HG03139 (cell line): Measurements from ENCODE around the gene ZNF385A.

ENCODE experiments used
- ATAC-seq: cut with Tn5 transposase; IDR thresholded peaks from one replicate; pipeline ENCODE4 v1.9.1; 2021; ENCODE audit not compliant: unreplicated experiment

ZNF385A gene

DNA sequence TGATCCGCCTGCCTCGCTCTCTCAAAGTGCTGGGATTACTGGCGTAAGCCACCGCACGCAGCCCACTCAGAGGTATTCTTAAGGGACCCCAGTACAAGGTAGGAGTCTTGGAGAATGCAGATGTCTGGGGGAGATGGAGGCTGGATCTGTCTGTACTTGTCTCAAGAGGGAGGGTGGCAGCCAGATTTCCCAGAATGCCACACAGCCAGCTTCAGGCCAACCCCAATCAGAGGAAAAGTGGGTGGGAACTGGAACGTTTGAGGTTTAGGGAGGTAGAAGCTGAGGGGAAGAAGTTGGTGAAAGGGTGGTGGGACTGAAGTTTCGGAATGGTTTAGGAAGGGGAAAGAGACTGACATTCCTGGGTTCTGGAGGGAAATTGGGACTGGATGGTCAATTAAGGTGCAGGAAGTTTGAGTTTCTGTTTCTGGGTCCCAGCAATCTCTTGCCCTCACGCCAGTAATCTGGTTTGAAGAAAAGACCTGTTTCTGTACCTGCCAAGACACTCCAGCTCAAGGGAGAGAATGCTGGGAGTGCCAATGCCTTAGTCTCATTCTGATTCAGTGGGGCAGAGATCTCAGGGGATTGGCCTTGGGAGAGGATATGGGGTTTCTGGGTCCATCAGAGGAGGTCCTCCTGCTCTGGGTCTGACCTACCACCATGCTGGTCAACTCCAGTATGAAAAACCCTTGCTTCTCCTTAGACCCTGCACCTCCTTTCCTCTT is 8.1 kb upstream of the ZNF385A start:
- ATAC-seq, result no peak

DNA sequence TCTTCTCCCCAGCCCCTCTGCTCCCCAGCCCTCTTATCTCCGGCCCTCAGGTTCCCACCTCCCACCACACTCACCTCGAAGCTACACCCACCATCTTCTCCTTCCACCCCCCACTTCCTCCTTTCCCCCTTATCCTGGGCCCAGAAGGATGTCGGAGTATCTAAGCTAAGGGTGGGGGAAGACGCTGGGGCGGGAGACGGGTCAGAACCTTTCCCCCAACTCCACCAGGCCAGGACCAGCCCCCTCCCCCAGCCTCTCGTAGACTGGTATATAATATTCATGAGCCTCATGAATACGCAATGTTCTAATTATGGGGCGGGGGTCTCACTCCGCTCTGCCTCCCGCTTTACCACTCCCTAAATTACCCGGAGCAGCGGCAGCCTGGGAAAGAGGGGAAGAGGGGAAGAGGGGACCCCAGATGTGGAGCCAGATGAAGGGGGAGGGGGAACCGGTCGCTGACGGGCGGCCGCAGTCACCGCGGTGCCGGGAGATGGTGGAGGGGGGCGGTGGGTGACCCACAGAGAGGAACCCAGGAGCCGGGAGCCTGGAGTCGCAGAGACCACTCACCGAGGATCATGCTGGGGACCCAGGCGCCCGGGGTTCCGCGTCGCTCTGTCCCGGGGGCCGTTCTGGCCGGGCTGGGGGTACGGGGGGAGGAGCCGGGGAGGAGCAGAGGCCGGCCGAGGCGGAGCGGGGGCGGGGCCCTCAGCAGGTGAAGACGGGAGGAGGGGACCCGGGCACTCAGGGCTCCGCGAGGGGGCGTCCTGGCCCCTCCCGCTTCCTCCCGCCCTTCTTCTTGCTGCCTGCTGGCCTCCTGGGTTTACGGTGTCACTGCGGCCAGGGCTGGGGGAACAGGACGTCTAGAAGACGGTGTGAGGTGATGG is 6.4 kb upstream of the ZNF385A start:
- peak; percentile 55 for ATAC-seq

DNA sequence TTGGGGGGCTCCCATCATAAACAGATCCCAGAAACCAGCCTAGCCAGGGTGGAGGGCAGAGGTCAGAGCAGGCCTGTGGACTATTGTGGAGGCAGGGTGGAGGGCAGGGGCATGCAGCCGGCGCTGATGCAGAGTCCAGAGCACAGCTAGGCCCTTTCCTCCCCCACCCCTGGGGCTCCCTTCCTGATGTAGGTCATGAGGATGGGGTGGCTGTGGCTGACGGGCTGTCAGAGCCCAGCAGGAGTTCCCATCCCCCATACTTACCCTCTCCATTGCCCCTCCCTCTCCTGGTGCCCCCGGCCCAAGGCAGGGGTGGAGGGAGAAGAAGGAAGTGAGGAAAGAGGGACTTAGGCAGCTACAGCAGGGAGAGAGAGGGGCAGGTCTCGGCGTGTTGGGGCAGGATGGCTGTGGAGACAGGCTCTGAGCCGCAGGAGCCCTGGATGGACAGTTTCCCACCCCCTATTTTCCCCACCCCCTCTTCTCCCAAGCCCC is 5.7 kb upstream of the ZNF385A start:
- no peak for ATAC-seq

DNA sequence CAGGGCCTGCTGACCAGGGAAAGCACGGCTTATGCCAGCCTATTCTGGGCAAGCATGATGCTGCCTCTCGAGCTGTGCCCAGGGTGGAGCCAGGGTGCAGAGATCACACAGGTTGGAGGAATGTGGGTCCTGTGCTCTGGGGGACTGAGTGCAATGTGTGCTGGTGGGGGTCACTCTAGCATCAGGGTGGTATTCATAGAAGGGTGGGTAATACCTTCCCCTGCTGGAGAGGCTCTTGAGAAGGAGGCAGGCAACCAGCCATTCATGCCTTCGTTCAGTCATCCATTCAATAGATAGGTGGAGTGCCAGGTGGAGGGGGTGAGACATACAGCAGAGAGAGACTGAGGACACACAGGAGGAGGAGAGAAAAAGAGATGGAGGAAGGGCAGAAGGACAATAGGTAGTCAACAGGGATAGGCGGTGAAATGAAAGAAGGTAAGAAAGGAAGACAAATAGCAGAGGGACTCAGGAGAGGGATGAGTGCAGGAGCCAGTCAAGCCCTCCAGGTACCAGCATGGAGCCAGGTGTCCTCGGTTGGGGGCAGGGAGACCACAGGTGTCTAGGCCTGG is 5.2 kb upstream of the ZNF385A start:
- no peak for ATAC-seq

DNA sequence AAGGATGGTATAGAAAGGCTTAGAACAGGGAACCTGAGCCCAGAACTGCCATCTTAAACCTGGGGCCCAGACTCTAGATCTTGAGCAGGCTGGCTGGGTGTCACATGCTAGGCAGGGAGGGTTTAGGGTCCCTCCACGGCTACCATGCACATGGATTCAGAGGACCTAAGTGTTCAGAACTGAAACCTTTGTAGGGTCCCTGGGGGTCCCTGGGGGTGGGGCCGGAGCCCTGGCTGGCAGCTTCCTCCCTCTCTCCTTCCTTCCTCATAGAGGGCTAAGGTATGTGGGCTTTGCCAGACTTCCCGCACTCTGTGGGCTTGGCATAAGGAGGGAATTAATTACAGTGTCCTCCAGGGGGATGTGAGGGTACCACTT is 4.6 kb upstream of the ZNF385A start:
- no peak for ATAC-seq

DNA sequence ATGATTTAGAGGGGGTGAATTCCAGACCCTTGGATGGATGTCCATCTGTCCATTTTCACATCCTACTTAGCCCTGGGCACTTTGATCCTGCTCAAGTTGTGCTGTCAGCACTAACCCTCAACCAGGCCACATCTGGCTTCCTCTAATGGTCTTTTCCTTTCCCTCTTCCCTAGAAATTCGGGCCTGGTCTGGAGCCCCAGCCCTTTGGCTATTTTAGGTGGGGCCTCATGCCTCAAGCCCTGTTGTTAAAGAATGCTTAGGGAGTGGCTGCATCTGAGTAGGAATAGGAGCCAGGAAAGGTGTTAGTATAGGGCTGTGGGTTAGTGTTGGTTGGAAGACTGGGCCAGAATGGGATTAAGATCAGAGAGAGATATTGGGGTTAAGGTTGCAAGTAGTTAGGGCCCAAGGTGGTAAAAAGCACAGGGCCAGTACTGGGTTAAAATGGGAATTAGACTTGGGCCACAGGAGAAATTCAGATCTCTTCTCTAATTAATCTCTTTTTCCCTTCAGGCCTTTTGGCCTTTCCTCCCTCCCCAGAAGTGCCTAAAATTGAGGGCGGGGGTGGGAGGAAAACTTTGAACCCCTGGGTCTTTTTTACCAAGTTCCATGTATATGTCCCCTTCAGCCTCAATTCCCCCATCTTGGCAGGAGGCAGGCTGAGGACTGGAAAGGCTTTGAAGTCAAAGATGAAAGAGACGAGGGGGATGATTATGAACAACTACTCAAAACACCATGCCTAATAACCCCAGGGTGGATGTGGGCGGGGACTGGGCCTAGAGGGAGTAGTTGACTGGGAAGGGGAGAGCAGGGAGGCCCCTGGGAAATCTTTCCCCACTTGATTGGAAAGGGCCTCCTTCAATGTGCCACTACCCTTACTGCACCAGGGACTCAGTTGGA is 4.0 kb upstream of the ZNF385A start:
- ATAC-seq, result no peak

DNA sequence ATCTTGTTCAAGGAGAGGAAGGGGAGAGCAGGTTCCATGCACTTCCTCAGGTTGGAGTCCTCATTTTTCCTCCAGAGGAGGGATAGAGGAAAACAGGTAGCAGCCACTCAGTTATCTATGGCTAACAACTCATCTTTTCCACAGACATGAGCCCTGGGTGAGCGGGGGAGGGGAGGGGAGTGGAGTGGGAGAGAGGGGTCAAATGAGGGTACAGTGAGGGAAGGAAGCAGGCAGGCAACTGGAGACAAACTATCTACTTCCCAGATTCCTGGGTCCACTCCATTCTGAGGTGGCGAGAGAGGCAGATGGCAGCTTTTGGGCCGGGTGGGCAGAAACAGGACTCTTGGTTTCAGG is 2.6 kb upstream of the ZNF385A start:
- ATAC-seq, result no peak

DNA sequence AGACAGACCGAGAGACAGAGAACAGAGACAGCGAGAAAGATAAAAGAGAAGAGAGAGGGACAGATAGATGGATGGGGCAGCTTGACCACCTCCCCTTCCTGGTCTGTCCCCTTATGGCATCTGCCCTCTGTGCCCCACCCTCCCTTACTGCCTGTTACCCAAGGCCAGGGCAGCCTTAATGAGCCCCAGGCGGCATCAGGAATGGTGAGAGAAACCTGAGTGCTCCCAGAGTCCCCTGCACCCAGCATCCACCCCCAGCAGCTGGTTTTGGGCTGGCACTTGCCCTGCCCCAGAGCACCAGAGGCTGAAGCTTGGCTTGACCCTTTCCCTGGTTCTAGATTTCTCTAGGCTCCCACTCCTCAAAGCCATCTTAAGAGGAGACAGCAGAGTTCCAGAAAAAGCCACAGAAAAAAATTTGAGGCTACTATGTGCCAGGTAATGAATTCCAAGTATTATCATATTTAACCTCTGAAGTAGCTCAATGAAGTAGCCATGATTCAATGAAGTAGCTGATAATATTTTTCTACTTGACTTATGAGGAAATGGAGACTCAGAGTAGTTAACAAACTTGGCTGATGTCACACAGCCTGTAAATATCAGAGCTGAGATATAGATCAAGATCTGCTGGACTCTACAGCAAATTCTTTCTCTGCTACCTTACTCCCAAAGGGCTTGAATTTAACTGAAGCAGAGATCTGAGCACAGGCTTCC is 2.0 kb upstream of the ZNF385A start:
- no peak for ATAC-seq

DNA sequence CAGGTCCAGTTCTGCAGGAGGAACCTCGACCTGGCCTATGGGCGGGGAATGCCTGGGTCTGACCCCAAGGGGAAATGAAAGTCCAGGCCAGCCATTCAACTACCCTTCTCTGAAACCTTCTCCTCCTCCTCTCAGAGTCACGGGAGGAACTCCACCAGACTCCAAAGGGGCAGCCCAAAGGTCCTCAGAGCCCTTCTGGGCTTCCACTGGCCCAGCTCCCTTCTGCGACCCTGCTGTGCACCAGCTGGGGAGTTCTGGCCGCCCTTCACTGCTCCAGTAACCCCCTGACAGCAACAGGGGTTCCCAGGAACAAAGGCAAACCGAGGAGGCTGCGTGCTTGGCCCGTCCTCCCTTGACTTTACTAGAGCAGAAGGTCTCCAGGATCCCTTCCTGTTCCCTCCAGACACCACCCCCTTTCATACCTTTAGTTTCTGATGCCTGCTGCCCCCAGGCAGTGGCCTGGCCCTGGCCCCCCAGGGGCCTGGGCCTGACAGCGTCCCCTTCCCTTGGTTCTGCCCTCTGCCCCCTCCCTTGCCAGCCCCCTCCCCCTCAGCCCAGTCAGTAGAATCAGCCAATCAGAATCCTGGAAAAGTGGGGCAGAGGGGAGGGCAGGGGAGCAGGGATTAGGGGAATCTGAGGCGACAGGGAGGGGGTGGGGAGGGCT is 850 bp upstream of the ZNF385A start:
- ATAC-seq, result no peak

DNA sequence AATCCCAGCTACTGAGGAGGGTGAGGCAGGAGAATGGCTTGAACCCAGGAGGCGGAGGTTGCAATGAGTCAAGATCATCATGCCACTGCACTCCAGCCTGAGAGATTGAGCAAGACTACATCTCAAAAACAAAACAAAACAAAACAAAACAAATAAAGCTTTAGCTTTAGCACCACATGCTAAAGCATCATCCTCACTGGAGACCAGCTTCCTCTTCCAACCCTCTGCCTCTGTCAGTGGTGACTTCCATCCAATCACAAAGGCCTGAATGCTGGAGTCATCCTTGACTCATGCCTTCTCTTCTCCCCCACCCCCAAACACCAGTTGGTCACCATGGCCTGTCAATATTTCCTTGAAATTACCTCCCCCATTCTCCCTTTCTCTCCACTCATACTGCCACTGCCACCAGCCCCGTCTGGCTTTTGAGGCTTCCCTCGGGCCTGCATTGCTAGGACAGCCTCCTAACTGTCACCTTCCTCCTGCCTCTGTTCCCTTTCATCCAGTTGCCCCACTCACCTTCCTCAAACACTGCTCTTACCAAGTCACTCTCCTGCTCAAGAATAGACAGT is 1.4 kb downstream of the ZNF385A start:
- ATAC-seq, result no peak

DNA sequence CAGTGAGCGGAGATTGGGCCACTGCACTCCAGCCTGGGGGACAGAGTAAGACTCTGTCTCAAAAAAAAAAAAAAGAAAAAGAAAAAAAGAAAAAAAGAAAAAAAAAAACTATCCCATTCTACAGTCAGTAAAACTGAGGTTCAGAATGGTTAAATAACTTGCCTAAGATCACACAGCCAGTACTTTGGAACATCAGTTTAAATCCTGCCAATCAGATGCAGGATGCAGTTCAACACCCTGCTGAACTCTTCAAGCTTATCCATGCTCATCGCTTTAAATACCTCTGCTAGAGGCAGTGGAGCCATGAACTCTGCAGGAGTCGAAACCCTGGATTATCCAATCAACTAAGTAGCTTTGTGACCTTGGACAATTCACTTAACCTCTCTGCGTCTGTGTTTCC is 3.4 kb downstream of the ZNF385A start:
- ATAC-seq, result no peak

DNA sequence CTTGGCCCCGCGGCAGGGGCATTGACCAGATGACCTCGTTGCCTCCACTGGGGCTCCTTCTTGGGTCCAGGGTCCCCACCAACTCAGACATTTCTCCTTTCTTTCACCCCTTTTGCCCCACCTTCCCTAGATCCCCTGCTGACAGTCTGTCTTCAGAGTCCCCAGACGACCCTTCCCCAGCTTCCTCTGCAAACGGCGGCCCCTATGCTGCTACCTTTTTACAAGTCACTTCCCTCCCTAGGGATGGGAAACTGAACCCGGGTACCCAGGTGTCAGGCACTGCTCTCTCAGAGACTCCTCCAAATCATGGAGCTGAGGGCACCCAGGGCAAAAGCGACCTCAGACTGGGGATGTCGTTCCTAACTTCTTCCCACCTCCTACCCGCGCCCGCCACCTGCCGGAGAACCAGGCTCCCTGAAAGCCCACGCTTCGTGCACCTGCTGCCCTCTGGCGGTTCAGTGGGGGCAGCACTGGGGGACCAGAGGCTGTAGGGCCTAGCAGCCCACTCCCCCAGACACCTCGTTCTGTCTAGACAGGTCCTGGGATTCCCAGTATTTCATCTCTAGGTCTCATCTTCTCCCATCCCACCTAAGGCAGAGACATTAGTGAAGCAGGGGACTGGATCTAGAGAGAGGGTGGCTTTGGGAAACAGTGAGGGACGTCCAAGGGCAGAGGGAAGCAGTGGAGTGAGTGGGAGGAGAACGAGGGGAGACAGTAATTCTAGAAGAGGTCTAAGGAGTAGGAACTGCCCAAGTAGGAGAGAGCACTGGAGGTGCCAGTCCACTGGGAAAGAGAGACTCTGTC is 4.9 kb downstream of the ZNF385A start:
- ATAC-seq, result peak; percentile 60

DNA sequence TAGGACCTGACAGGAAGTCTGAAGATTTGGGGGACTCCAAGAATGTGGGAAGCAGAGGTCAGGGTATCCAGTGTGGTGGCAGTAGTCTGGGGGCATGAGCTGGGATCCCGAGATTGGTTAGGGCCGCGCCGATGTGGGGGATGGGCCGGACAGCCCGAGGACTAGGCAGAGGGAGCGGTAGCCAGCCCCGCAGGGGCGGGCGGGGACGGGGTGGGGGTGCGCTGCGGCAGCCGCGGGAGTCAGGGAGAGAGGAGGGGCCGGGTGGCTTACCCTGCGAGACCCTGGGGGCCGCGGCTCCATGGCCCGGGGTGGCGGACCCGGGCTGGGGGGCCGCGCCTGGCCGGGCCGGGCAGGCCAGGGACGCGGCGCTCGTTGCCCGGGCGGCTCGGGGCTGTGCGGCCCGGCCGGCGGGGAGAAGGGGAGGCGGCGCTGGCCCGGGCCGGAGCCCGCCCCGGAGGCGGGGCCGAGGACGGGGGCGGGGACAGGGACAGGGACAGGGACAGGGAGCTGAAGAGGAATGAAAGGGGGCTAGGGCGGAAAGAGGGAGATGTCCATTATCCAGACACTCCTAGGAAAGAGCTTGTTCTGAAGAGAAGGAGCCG is 5.6 kb downstream of the ZNF385A start:
- ATAC-seq, result no peak

DNA sequence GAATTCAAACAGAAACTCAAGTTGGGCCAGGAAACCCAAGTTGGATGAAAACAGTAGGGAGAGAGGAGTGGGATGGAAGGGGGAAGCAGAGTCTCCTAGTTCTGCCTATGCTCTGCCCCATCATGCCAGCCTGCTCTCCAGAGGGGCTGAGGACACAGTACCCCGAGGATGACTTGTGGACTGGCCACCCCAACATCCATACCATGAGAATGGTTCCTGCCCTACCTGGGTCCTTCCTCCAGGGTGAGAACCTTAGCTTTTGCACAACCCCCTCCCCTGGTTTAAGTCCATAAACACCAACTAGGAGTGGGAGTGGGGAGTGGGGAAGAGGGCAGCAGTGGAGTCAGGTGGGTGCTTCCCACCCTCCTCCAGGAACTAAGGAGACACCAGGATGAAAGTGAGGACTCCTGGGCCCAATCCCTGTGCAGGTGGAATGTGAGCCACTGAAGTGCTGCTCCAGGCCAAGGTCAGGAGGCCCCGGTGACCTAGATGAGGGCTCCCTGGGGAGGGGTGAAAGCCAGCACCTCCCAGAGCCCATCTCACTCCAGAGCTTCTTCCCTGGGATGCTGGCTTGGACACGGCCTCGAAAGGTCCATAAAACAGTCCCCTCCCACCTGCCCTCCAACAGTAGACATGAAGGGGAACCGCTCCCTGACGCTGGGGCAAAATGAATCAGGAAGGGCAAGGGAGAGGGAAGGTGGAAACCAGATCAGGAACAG is 6.6 kb downstream of the ZNF385A start:
- no peak for ATAC-seq

DNA sequence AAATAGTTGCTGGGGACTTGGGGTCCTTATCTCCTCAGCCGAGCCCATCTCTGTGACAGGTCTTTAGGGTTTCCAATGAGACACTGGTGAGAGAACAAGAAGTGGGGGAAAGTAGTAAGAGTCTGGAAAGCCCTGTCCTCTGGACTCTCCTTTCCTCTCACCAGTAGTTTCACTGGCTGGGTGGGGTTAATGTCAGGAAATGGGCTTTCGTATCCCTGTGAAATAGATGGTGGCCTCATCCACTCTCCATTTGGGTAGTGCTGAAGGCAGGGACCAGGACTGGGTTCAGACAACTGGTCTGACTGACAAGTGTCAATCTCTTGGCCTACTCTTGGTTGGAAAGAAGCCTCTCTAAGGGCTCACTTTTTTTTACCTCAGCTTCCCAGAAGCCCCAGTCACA is 7.5 kb downstream of the ZNF385A start:
- no peak for ATAC-seq

DNA sequence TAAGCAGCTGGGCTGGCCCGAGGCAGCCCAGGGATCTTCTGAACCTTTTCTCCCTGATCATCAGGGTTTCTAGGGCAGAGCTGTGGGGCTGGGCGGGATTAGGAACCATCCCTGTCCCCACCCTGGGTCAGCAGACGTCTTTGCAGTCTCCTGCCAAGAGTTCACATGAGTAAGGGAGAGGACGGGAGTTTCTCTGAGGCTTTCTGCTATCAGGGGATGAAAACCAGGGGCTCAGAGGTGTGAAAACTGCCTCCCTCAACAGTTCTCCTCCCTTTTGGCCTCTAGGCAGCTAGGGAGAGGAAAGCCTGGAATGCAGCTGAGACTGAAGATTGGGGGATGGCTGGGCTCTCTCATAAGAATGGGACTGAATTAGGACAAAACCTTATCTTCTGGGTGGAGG is 7.9 kb downstream of the ZNF385A start:
- ATAC-seq, result no peak

DNA sequence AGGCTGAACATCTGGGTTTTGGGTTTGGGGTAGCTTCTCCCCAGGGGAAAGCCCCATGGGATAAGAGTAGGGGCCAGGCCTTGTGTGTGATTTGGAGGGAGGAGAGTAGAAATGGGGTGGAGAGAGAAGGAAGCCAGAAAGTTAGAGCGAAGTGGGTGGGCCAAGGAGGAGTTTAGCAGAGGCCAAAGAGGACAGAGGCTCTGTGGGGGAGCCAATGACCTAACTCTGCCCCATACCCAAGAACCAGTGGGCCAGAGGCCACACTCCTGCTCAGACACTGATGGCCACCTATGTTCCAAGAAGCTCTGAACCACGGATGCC is 9.3 kb downstream of the ZNF385A start:
- no peak for ATAC-seq
